Measurements from ENCODE around the gene CAMK2D.

The CAMK2D gene

GRCh38 chr4:113603911-113604310, 157.6 kb downstream of the CAMK2D start:
- no peak for DNase-seq

- DNase-seq, result no peak
These were observed 158.8 kb downstream of the CAMK2D start for GRCh38 chr4:113602646-113603228.

GRCh38 chr4:113601636-113602035, 159.9 kb downstream of the CAMK2D start:
- DNase-seq, result no peak

- DNase-seq, result no peak
These were observed 165.1 kb downstream of the CAMK2D start for GRCh38 chr4:113596396-113596795.

GRCh38 chr4:113594231-113594556, 167.3 kb downstream of the CAMK2D start:
- no peak for DNase-seq

- no peak for DNase-seq
These were observed 167.9 kb downstream of the CAMK2D start for GRCh38 chr4:113593400-113594230.

GRCh38 chr4:113591982-113592381, 169.6 kb downstream of the CAMK2D start:
- no peak for DNase-seq

- DNase-seq, result no peak
These were observed 172.5 kb downstream of the CAMK2D start for GRCh38 chr4:113588895-113589668.

- DNase-seq, result no peak
These were observed 173.8 kb downstream of the CAMK2D start for GRCh38 chr4:113587640-113588275.

- DNase-seq, result no peak
These were observed 174.4 kb downstream of the CAMK2D start for GRCh38 chr4:113587156-113587555.

GRCh38 chr4:113586072-113586471, 175.5 kb downstream of the CAMK2D start:
- no peak for DNase-seq

GRCh38 chr4:113584407-113585150, 177.0 kb downstream of the CAMK2D start:
- no peak for DNase-seq

GRCh38 chr4:113582737-113583136, 178.8 kb downstream of the CAMK2D start:
- DNase-seq, result no peak

GRCh38 chr4:113579360-113579759, 182.2 kb downstream of the CAMK2D start:
- no peak for DNase-seq

GRCh38 chr4:113576947-113577678, 184.4 kb downstream of the CAMK2D start:
- no peak for DNase-seq

GRCh38 chr4:113575401-113575800, 186.1 kb downstream of the CAMK2D start:
- DNase-seq, result no peak

- no peak for DNase-seq
These were observed 186.9 kb downstream of the CAMK2D start for GRCh38 chr4:113574636-113575103.

- no peak for DNase-seq
These were observed 188.9 kb downstream of the CAMK2D start for GRCh38 chr4:113572620-113573019.

GRCh38 chr4:113566015-113566795, 195.3 kb downstream of the CAMK2D start:
- no peak for DNase-seq

GRCh38 chr4:113565702-113566012, 195.9 kb downstream of the CAMK2D start:
- no peak for DNase-seq

GRCh38 chr4:113564493-113564892, 197.0 kb downstream of the CAMK2D start:
- no peak for DNase-seq

Measured in SHP77 (cell line).